Measurements from ENCODE around the gene DNAJC1. TPM values are rescaled to one million over a fixed set of nuclear protein-coding genes. Genes with fewer than 3 reads are reported as not detected.

DNAJC1 gene
- total RNA-seq, 1 donor from 2014 or later, result 12.0 TPM

DNA sequence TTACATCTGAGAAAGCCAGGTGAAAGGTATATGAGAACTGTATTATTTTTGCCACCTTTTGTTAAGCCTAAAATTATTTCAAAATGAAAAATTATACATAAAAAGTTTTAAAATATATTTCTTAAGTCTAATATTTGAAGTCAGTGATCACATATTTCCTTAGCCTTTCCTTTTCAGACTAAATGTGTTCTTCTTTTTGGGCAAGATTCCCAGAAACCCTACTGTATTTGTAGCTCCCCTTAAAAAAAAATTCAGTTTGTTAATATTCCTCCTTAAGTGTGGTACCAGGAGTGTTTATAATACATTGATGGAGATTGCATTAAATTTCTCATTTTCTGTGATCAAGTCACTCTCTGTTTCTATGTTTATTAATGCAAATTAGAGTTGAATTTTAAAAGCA is 22.8 kb downstream of the DNAJC1 start:
- no peaks in the 10 kb centered on the region for H3K27me3 ChIP-seq (ENCODE audit: low read depth)
- peaks cover under 1% of the 10 kb centered on the region for H3K9me3 ChIP-seq (replicated peaks)
- DNase-seq, result no peak
- H3K4me3 ChIP-seq, result no peak overlapping the region
- H3K27ac ChIP-seq (replicated peaks), result no peak overlapping the region
- TF ChIP-seq, protein P1, sequence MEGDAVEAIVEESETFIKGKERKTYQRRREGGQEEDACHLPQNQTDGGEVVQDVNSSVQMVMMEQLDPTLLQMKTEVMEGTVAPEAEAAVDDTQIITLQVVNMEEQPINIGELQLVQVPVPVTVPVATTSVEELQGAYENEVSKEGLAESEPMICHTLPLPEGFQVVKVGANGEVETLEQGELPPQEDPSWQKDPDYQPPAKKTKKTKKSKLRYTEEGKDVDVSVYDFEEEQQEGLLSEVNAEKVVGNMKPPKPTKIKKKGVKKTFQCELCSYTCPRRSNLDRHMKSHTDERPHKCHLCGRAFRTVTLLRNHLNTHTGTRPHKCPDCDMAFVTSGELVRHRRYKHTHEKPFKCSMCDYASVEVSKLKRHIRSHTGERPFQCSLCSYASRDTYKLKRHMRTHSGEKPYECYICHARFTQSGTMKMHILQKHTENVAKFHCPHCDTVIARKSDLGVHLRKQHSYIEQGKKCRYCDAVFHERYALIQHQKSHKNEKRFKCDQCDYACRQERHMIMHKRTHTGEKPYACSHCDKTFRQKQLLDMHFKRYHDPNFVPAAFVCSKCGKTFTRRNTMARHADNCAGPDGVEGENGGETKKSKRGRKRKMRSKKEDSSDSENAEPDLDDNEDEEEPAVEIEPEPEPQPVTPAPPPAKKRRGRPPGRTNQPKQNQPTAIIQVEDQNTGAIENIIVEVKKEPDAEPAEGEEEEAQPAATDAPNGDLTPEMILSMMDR (IDR thresholded peaks at IDR 0.05; ENCODE audit: borderline replicate concordance), result no peak
- intact Hi-C loops (cut with micrococcal nuclease), result no loop called here
- H3K4me1 ChIP-seq, result peaks cover 40% of the 10 kb centered on the region
- H3K36me3 ChIP-seq, result no peaks in the 10 kb centered on the region

DNA sequence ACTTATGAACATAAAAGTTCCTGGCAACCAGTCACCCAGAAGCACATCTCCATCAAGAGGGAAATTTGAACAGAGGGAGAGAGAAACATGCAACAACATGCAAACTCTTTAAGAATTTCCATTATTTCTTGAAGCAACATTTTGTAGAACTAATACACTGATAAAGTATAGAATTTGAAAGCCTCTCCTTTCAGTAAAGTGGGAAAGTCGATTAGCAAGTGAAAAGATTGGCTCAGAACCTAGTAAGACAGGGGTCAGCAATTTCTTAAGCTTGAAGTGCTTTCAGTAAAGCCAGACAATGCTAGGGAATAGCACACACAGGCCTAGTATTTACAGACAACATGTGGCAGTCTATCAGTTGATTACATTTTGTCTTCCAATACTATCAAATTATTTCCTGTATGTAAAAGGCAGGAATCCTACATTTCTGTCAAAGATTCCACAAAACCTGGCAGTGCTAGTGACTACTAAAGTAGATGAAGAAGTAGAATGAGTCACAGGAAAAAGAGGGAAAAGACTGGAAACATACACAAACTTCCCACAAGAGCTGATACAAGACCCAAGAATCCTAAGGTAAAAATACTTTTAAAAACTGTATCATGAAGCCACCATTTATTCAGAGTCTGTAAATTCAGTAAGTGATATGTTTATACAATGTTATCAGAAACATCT is 25.2 kb downstream of the DNAJC1 start:
- Histone ChIP-seq H3K4me1 (peaks cover 48% of the 10 kb centered on the region), H3K9me3 (replicated peaks) (no peaks in the 10 kb centered on the region), H3K27me3 (ENCODE audit: low read depth) (no peaks in the 10 kb centered on the region), H3K27ac (replicated peaks) (no peak overlapping the region), H3K36me3 (no peaks in the 10 kb centered on the region), H3K4me3 (no peak overlapping the region)
- intact Hi-C loops (cut with micrococcal nuclease), result no loop called here
- DNase-seq, result no peak
- TF ChIP-seq, protein P1 (IDR thresholded peaks at IDR 0.05; ENCODE audit: borderline replicate concordance), result no peak

DNA sequence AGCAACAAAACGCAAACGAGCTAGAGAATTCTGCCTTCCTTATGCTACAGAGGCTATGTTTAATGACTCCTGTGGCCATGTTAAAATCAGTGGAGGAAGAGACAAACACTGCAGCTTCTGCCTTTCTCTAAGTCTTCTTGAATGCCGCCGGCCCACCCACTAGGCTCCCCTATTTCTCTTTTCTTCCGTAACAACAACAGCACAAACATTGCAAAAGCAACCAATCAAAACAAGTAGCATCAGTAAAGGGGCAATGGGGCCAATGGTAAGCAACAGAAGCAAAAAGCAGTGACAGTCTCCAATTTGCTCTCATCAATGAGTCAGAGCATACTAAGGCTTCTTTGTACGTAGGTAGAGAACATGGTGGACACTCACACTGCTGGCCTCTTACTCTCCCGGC is 26.8 kb downstream of the DNAJC1 start:
- no peak overlapping the region for H3K27ac ChIP-seq (replicated peaks)
- H3K4me3 ChIP-seq, result no peak overlapping the region
- no peak for DNase-seq
- no peaks in the 10 kb centered on the region for H3K27me3 ChIP-seq (ENCODE audit: low read depth)
- no peaks in the 10 kb centered on the region for H3K36me3 ChIP-seq
- TF ChIP-seq, protein P1 (IDR thresholded peaks at IDR 0.05; ENCODE audit: borderline replicate concordance), result no peak
- intact Hi-C loops (cut with micrococcal nuclease), result no loop called here
- H3K9me3 ChIP-seq (replicated peaks), result no peaks in the 10 kb centered on the region
- H3K4me1 ChIP-seq, result peaks cover 56% of the 10 kb centered on the region

DNA sequence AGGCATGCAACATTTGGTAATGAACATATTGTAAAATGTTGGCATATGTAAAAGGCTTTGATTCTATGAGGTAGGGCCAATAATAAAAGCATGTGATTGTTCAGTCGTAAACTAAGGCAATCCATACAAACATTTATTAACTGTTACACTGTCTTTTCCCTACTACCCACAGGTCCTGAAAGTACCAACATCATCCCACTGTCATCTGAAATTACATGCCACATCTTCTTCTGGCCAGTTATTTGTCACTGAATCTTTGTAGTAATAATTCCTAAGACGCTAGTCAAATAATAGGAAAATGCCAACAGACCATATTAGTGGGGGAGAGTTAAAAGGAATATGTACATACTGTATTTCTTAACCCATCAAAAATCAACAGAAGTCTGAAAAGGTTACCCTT is 27.2 kb downstream of the DNAJC1 start:
- no peak overlapping the region for H3K27ac ChIP-seq (replicated peaks)
- DNase-seq, result no peak
- TF ChIP-seq, protein P1 (IDR thresholded peaks at IDR 0.05; ENCODE audit: borderline replicate concordance), result no peak
- no peaks in the 10 kb centered on the region for H3K9me3 ChIP-seq (replicated peaks)
- no peaks in the 10 kb centered on the region for H3K36me3 ChIP-seq
- peaks cover 56% of the 10 kb centered on the region for H3K4me1 ChIP-seq
- intact Hi-C loops (cut with micrococcal nuclease), result no loop called here
- no peak overlapping the region for H3K4me3 ChIP-seq
- no peaks in the 10 kb centered on the region for H3K27me3 ChIP-seq (ENCODE audit: low read depth)

DNA sequence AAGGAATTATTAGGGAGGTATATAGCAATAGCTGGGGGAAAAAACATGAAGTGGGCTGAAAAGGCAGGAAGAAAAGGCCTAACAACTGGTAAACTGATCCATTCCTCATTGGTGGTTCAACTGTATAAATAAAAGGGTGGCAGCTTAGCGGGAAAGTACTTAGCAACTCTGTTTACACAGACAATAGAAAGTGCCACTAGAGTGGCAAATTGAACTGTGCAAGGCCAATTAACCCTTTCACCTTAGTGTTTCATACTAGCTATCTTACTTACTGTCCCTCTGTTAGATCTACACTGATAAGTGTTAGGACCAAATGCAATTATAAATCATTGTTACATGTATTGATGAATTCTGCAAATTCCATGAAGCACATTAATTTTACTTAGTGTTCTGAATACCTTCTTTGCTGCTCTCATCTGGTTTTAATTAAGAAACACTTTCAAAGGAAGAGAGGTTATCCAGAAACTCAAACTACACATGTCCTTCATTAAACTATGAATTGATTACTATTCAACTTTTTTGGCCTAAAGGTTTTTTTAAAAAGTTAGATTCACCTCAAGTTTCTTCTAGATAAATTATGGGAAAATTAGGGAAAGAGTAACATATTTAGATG is 28.0 kb downstream of the DNAJC1 start:
- H3K9me3 ChIP-seq (replicated peaks), result no peaks in the 10 kb centered on the region
- H3K4me1 ChIP-seq, result peaks cover 48% of the 10 kb centered on the region
- H3K4me3 ChIP-seq, result no peak overlapping the region
- TF ChIP-seq, protein P1 (IDR thresholded peaks at IDR 0.05; ENCODE audit: borderline replicate concordance), result no peak
- no peak for DNase-seq
- H3K27ac ChIP-seq (replicated peaks), result no peak overlapping the region
- H3K27me3 ChIP-seq (ENCODE audit: low read depth), result no peaks in the 10 kb centered on the region
- no peaks in the 10 kb centered on the region for H3K36me3 ChIP-seq
- intact Hi-C loops (cut with micrococcal nuclease), result no loop called here
